HG03196 (cell line): ENCODE measurements around the gene ADAM23.
"Not testable (repeated sequence)": the region's sequence is repeated elsewhere in the genome, so short reads cannot be mapped to it uniquely, and the experiment has no call there.

Source experiments
- ATAC-seq: cut with Tn5 transposase; IDR thresholded peaks from one replicate; pipeline ENCODE4 v1.9.1; 2021; ENCODE audit not compliant: unreplicated experiment

Gene ADAM23, protein sequence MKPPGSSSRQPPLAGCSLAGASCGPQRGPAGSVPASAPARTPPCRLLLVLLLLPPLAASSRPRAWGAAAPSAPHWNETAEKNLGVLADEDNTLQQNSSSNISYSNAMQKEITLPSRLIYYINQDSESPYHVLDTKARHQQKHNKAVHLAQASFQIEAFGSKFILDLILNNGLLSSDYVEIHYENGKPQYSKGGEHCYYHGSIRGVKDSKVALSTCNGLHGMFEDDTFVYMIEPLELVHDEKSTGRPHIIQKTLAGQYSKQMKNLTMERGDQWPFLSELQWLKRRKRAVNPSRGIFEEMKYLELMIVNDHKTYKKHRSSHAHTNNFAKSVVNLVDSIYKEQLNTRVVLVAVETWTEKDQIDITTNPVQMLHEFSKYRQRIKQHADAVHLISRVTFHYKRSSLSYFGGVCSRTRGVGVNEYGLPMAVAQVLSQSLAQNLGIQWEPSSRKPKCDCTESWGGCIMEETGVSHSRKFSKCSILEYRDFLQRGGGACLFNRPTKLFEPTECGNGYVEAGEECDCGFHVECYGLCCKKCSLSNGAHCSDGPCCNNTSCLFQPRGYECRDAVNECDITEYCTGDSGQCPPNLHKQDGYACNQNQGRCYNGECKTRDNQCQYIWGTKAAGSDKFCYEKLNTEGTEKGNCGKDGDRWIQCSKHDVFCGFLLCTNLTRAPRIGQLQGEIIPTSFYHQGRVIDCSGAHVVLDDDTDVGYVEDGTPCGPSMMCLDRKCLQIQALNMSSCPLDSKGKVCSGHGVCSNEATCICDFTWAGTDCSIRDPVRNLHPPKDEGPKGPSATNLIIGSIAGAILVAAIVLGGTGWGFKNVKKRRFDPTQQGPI

GRCh38 chr2:206442833-206443734 lies at the start of gene ADAM23:
ADAM23 (plus strand) TSS chr2:206443532; CDS start chr2:206443867, 335 bp downstream.
- ATAC-seq = peak; percentile 39

DNA sequence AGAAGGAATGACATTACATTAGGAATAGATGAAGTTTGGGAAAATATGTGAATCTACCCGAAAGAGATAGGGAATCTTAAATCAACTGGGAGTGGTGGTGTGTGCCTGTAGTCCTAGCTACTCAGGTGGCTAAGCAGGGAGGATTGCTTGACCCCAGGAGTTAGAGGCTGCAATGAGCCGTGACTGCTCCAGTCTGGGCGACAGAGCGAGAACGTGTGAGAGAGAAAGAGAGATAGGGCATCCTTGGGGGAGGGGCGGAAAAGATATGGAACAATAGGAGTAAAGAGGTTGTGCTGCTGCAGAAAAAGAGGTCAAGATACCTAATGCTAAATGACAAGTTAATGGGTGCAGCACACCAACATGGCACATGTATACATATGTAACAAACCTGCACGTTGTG lies 47.1 kb upstream of the ADAM23 start:
- no peak for ATAC-seq

- not testable (repeated sequence) for ATAC-seq
Measured at GRCh38 chr2:206402956-206403569, 40.3 kb upstream of the ADAM23 start.

DNA sequence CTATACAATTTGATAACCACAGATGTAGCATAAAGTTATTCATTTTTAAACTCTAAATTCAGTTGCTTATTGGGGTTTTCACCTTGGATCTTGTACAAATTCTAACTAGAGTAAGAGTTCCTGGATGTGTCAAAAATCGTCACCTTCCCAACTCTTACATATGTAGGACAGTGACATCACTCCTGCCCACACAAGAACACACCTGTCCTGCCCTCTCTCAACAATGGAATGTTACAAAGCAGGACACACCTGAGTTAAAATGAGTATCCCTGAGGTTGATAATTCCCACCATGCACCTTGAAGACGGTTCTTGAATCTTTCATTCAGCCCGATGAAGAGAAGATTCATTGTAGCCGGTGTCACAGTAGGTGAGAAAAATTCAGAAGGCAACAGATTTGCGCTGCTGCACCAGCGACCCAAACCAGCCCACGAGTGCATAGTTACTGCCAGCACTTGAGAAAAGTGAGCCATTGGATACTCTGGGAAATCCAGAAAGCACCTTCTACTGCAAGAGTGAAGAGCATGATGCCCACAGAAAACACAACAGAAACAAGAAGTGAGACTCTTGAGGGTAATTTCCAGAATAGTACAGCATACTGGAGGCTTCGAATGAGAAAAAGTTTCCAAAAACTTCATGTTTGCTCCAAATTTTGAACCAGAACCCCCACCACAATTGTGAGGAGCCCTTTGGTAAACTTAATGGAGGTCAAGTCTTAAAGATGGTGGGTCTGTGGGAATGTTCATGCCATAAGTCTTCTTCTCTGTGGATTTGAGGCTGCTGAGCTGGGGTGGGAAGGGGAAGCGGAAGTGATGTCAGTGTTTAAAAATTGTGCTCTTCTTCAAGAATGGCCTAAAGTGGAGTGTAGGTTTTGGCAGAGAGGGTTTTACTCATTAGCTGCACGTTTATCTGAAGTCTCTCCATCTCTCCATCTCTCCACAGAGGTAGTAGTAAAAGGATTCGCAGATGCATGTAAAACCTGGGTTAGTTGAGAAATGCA lies 34.7 kb upstream of the ADAM23 start:
- no peak for ATAC-seq

DNA sequence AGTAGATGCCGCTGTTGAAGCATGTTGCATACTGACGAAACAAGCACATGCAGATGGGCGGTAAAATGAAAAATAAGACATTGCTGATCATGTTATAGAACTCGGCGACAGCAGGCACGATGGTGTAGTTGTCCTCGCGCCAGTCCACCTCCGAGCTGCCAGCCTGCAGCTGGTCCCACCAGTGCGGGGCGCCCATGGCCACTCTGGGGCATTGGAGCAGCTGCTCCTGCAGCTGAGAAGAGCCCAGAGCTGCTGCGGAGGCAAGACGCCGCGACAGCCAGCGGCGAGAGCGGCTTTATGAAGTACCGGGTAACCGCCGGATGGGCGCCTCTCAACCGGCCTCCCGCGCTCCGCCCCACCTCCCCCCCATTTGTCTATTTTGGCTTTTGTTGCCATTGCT lies 32.6 kb upstream of the ADAM23 start:
- no peak for ATAC-seq

- ATAC-seq = no peak
Measured at GRCh38 chr2:206415618-206416243, 27.6 kb upstream of the ADAM23 start.

DNA sequence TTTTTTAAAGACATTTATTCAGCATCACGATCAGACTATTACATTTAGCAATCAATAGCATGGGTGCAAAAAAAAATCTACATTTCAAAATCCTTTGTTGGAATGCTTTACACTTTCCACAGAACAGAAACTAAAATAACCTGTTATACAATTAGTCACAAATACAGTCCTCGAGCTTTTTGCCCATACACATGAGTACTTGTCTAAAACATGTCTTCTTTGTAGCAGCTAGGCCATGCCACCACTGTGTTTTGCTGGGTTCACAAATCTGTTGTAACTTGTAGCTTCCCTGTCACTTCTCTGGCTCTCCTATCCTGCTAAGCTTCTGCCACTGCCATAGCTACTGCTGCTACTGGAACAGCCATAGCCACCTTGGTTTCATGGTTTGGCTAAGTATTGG lies 24.4 kb upstream of the ADAM23 start:
- no peak for ATAC-seq

GRCh38 chr2:206420721-206421120 lies 22.6 kb upstream of the ADAM23 start:
- no peak for ATAC-seq

- ATAC-seq = no peak
Measured at GRCh38 chr2:206422493-206422892, 20.8 kb upstream of the ADAM23 start.

- ATAC-seq = no peak
Measured at GRCh38 chr2:206423147-206423546, 20.2 kb upstream of the ADAM23 start.

- no peak for ATAC-seq
Measured at GRCh38 chr2:206424134-206424533, 19.2 kb upstream of the ADAM23 start.

- ATAC-seq = no peak
Measured at GRCh38 chr2:206428783-206429182, 14.5 kb upstream of the ADAM23 start.

DNA sequence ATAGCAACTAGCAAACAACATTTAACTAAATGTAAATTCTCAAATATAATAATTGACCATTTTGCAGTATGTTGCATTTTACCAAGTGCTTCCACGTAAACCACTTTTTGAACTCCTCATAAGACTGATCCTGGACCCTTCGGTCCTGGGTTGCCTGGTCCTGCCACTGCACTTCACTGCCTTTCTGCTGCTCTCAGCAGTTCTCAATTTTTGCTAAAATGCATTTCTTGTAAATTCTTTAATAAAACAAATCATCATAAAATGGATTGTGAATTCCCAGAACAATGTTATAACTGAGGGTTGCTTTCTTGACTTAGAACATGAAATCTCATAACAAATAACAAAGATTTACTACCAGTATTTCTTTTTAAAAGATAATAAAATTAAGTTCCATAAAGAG lies 12.9 kb upstream of the ADAM23 start:
- ATAC-seq = no peak

DNA sequence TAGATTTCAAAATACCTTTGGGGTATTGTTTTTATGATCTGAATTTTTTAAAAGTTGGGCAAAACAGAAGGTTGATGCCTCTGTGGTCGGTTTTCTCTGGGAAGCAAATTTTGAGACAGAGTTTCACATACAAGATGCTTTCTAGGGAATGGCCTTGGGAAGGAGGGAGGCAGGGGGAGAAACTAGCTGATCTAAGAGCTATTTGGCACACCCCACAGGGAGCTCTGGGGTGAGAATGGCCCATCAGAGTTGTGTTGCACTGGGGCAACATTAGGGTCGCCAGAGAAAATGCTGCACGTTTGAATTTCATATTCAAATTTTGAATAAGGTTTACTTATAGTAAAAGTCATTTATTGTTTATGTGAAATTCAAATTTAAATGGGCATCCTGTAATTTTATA lies 11.9 kb upstream of the ADAM23 start:
- no peak for ATAC-seq

DNA sequence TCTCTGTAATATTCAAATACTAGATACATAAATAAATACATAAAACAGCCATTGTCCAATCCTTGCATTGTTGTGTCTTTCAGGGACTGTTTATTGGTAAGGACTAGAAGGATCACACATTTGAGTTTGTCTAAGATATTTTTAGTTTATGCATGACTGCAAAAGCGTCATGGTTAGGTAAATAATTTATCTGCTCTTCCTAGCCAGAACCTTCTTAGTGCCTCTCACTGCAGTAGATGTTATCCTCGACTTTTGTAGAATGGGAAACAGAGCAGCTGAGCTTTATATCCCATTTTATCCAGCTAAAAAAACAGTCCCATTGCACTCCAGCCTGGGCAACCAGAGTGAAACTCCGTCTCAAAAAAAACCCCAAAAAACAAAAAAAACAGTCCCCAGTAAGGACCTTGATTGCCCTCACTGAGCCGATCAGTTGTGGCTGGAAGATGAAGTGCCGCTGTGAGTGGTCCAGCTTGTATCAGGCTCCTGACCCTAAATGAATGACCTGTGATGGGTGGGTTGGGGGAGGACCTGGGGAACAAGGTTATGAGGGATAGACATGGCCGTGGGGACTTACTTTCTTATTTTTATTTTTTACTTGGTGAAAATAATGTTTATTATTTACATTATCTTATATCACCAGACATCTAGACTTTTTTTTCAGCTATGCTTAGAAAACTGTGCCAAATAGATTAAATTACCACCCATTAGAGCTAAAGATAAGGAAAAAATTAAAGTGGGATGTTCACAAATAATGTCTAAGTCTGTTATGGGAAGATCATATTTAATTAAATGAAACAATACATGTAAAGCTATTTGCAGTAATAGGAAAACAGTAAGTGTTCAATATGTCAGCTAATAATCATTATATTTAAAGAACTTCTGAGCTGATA lies 10.9 kb upstream of the ADAM23 start:
- ATAC-seq = no peak

DNA sequence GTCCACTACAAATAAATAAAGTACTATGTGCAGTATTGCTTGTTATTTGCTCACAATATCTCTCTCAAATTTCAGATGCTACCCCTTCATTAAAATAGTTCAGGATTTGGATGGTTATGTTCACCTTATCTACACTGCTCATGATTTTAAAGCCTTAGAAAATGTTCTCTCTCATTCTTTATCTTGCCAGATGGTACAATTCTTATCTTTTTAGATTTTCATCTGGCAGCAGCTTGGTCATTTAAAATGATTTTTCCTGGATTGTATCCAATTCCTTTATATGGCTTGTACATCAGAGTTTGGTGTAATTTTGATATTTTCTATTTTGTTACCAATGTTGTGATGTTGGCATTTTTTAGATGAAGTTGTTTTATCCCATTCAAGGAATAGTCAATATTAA lies 10.1 kb upstream of the ADAM23 start:
- no peak for ATAC-seq

DNA sequence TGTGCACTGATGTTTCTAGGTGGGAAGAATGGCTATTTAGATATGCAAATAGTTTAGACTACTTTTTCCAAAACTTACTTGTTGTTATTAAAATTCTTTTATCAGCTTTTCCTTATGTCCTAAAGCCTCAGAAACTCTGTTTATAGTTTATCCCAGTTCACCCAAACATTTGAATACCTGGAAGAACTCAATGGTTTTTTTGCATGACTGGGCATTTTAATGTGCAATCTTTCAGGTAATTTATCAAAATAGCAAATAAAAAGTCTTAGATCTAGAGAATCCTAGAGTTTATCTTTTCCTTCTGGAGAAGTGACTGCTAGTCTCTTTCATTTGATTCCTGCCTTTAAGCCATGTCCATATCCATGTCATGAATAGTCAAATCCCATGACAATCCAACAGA lies 9.6 kb upstream of the ADAM23 start:
- no peak for ATAC-seq

- ATAC-seq = no peak
Measured at GRCh38 chr2:206435742-206436141, 7.6 kb upstream of the ADAM23 start.
